Mesendoderm (in vitro differentiated cells): ENCODE measurements around the gene RERE.

Experiments
- DNase-seq: peaks from one replicate; pipeline ENCODE4 v3.0.0; 2013
- H2AK5ac ChIP-seq: 2 replicates; pipeline ENCODE4 v1.6.1; 2013; ENCODE audit warnings: low read length, inconsistent platforms
- H2BK120ac ChIP-seq: 2 replicates; pipeline ENCODE4 v1.6.1; 2013; ENCODE audit warnings: low read depth, mild to moderate bottlenecking, low read length, moderate library complexity, mixed read lengths
- H2BK15ac ChIP-seq: replicated peaks from 2 replicates; pipeline ENCODE4 v1.6.1; 2013; ENCODE audit warnings: low read depth, mild to moderate bottlenecking, moderate library complexity
- H2BK5ac ChIP-seq: 2 replicates; pipeline ENCODE4 v1.6.1; 2013; ENCODE audit warnings: low read length, inconsistent platforms
- H3K18ac ChIP-seq: 2 replicates; pipeline ENCODE4 v1.6.1; 2013; ENCODE audit warnings: mild to moderate bottlenecking, low read length, mixed read lengths
- H3K23ac ChIP-seq: one replicate; pipeline ENCODE4 v1.6.1; 2013; ENCODE audit warnings: low read length
- H3K27ac ChIP-seq: 2 replicates; pipeline ENCODE4 v1.5.1; 2013; ENCODE audit warnings: low read depth, mild to moderate bottlenecking, inconsistent platforms, low read length, moderate library complexity
- H3K27me3 ChIP-seq: 2 replicates; pipeline ENCODE4 v1.6.1; 2013; ENCODE audit warnings: low read length, control low read depth, mild to moderate bottlenecking, inconsistent platforms; ENCODE audit not compliant: insufficient read depth, poor library complexity
- H3K36me3 ChIP-seq: 2 replicates; pipeline ENCODE4 v1.6.1; 2013; ENCODE audit warnings: low read length, inconsistent platforms; ENCODE audit not compliant: control insufficient read depth, insufficient read depth
- H3K4ac ChIP-seq: one replicate; pipeline ENCODE4 v1.6.1; 2013; ENCODE audit warnings: low read depth, mild to moderate bottlenecking, low read length, moderate library complexity
- H3K4me1 ChIP-seq: 2 replicates; pipeline ENCODE4 v1.6.1; 2013; ENCODE audit warnings: low read depth, low read length, inconsistent platforms; ENCODE audit not compliant: control insufficient read depth
- H3K4me2 ChIP-seq: 2 replicates; pipeline ENCODE4 v1.6.1; 2013; ENCODE audit warnings: low read length
- H3K4me3 ChIP-seq: 2 replicates; pipeline ENCODE4 v1.5.1; 2013; ENCODE audit warnings: mild to moderate bottlenecking, low read length
- H3K56ac ChIP-seq: one replicate; pipeline ENCODE4 v1.6.1; 2013; ENCODE audit warnings: low read length
- H3K79me1 ChIP-seq: 2 replicates; pipeline ENCODE4 v1.6.1; 2013; ENCODE audit warnings: low read length, inconsistent platforms
- H3K79me2 ChIP-seq: 2 replicates; pipeline ENCODE4 v1.6.1; 2013; ENCODE audit warnings: mild to moderate bottlenecking, low read length; ENCODE audit not compliant: control insufficient read depth, insufficient read depth
- H3K9ac ChIP-seq: 2 replicates; pipeline ENCODE4 v1.6.1; 2013; ENCODE audit warnings: low read length, inconsistent platforms
- H4K5ac ChIP-seq: one replicate; pipeline ENCODE4 v1.6.1; 2013; ENCODE audit warnings: low read length
- H4K8ac ChIP-seq: one replicate; pipeline ENCODE4 v1.6.1; 2013; ENCODE audit warnings: low read depth, mild to moderate bottlenecking, control low read depth, low read length, moderate library complexity
- WGBS: extraction: QIAGEN DNeasy Blood & Tissue Kit; methylation state at CpG from one replicate; pipeline ENCODE4 v1.1.7; 2013; ENCODE audit warnings: low lambda C conversion rate, missing lambda C conversion rate; ENCODE audit not compliant: insufficient coverage; ENCODE audit errors: extremely low coverage; 5-methylcytosine and 5-hydroxymethylcytosine counted together

Gene RERE

DNA sequence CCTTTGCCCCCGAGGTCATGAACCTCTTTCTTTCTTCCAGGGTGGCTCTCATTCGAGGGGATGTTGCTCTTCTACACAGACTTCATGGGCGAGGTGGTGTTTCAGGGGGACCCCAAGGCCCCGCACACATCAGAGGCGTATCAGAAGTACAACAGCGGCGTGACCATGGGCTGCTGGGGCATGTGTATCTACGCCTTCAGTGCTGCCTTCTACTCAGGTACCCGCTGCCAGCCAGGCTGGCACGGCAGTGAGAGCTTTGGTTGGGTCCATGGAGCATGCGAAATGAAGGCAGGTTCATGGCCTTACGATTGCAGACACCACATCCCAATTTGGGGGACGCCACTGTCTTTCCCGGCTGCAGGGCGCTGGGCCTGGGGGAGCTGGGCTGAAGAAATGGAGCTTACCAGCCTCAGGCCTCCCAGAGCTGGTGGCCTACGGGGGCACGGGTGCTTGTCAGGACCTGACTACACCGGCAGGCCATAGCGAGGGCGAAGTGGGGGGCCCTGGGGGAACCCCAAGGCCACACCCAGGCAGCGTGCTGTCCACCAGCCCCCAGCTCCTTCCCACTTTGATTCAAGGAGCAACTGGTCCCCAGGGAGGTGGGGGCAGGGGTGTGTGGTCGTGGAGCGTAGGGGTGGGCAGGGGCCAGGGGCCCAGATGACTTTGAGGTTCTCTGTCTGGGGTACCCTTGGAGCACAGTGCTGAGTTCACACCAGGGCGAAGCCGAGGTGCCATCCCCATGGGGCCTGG, 479.5 kb downstream of the RERE start:
- Histone ChIP-seq H3K27me3 (no peaks in the 10 kb centered on the region), H3K79me2 (no peaks in the 10 kb centered on the region), H3K23ac (no peak overlapping the region), H3K4me2 (no peak overlapping the region), H3K79me1 (no peaks in the 10 kb centered on the region), H3K36me3 (no peaks in the 10 kb centered on the region), H4K5ac (no peak overlapping the region), H2BK120ac (no peak overlapping the region), H3K4ac (no peak overlapping the region), H2BK5ac (no peak overlapping the region), H3K4me1 (no peaks in the 10 kb centered on the region), H2AK5ac (no peak overlapping the region), H3K27ac (no peak overlapping the region), H3K9ac (no peak overlapping the region), H2BK15ac (no peak overlapping the region), H3K4me3 (no peak overlapping the region), H4K8ac (no peak overlapping the region), H3K18ac (no peak overlapping the region), H3K56ac (no peak overlapping the region)
- DNase-seq: no peak
- WGBS: no CpG with 5 or more reads among the region's 25 CpGs

DNA sequence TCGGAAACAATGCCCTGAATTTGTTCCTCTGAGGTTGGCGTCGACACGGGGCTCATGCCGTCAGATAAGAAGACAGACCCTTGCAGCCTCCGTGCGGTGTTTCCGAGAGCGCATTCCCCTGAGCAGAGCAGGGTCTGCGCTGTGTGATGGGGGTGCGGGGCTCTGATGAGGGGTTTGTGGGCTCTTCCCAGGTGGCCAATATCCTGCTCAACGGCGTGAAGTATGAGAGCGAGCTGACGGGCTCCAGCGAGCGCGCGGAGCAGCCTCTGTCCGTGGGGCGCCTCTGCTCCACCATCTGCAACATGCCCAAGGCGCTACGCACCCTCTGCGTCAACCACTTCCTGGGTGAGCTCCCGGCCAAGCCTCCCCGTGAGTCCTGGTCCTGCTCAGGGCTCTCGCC, 482.2 kb downstream of the RERE start:
- Histone ChIP-seq H3K36me3 (no peaks in the 10 kb centered on the region), H2BK15ac (no peak overlapping the region), H3K56ac (no peak overlapping the region), H2BK120ac (no peak overlapping the region), H3K4me2 (no peak overlapping the region), H3K4ac (no peak overlapping the region), H3K27me3 (no peaks in the 10 kb centered on the region), H3K79me2 (no peaks in the 10 kb centered on the region), H3K79me1 (no peaks in the 10 kb centered on the region), H3K9ac (no peak overlapping the region), H4K5ac (no peak overlapping the region), H2BK5ac (no peak overlapping the region), H3K18ac (no peak overlapping the region), H2AK5ac (no peak overlapping the region), H3K4me3 (no peak overlapping the region), H4K8ac (no peak overlapping the region), H3K4me1 (no peaks in the 10 kb centered on the region), H3K23ac (no peak overlapping the region), H3K27ac (no peak overlapping the region)
- DNase-seq: no peak
- no CpG with 5 or more reads among the region's 27 CpGs for WGBS

DNA sequence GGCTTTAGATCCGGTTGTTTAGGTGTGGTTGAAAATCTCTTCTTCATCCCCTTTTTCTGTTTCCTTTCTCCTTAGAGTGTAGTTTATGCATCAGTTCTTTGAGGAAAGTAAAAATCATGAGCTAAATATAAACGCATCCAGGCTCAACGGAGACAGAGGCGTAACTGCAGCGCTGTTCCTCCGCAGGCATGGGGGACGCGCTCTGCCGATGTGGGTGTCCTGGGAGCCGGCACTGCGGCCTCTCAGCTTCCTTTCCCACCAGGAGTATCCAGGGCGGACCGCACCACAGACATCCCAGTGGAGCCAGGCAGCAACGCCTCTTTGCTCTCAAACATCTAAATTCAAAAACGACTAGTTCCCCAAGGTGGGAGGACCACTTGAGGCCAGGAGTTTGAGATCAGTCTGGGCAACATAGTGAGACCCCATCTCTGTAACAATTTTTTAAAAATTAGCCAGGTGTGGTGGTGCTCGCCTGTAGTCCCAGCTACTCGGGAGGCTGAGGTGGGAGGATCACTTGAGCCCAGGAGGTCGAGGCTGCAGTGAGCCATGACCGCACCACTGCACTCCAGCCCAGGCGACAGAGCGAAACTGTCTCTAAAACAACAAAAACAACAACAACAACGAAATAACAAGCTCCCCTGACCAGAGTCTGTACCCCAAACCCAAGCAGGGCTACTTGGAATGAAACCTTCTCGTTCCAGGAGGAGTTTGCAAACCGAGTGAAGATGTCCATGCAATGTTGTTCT, 483.2 kb downstream of the RERE start:
- H3K4me2 ChIP-seq: no peak overlapping the region
- H3K36me3 ChIP-seq: no peaks in the 10 kb centered on the region
- no CpG with 5 or more reads among the region's 24 CpGs for whole genome bisulfite sequencing
- H3K4ac ChIP-seq: no peak overlapping the region
- no peak overlapping the region for H2AK5ac ChIP-seq
- no peak for DNase-seq
- no peak overlapping the region for H4K5ac ChIP-seq
- no peak overlapping the region for H2BK5ac ChIP-seq
- H3K56ac ChIP-seq: no peak overlapping the region
- no peak overlapping the region for H4K8ac ChIP-seq
- no peaks in the 10 kb centered on the region for H3K4me1 ChIP-seq
- no peak overlapping the region for H3K18ac ChIP-seq
- no peak overlapping the region for H3K23ac ChIP-seq
- H2BK15ac ChIP-seq: no peak overlapping the region
- H2BK120ac ChIP-seq: no peak overlapping the region
- no peaks in the 10 kb centered on the region for H3K79me2 ChIP-seq
- no peaks in the 10 kb centered on the region for H3K79me1 ChIP-seq
- no peak overlapping the region for H3K9ac ChIP-seq
- H3K4me3 ChIP-seq: no peak overlapping the region
- H3K27ac ChIP-seq: no peak overlapping the region
- no peaks in the 10 kb centered on the region for H3K27me3 ChIP-seq

GRCh38 chr1:8333246-8333987, 484.0 kb downstream of the RERE start:
- Histone ChIP-seq H3K56ac (no peak overlapping the region), H3K4ac (no peak overlapping the region), H3K27me3 (no peaks in the 10 kb centered on the region), H4K8ac (no peak overlapping the region), H2BK120ac (no peak overlapping the region), H2BK5ac (no peak overlapping the region), H3K18ac (no peak overlapping the region), H3K79me2 (no peaks in the 10 kb centered on the region), H3K9ac (no peak overlapping the region), H3K36me3 (no peaks in the 10 kb centered on the region), H3K23ac (no peak overlapping the region), H3K27ac (no peak overlapping the region), H4K5ac (no peak overlapping the region), H3K4me3 (no peak overlapping the region), H3K4me1 (no peaks in the 10 kb centered on the region), H2AK5ac (no peak overlapping the region), H2BK15ac (no peak overlapping the region), H3K4me2 (no peak overlapping the region), H3K79me1 (no peaks in the 10 kb centered on the region)
- DNase-seq: no peak
- no CpG with 5 or more reads among the region's 16 CpGs for WGBS

GRCh38 chr1:8332806-8333205, 484.6 kb downstream of the RERE start:
- H3K36me3 ChIP-seq: no peaks in the 10 kb centered on the region
- H3K9ac ChIP-seq: no peak overlapping the region
- H3K4me1 ChIP-seq: no peaks in the 10 kb centered on the region
- no peak overlapping the region for H3K23ac ChIP-seq
- H2BK5ac ChIP-seq: no peak overlapping the region
- no peak for DNase-seq
- H2AK5ac ChIP-seq: no peak overlapping the region
- H3K4me3 ChIP-seq: no peak overlapping the region
- no peak overlapping the region for H3K4ac ChIP-seq
- no peak overlapping the region for H3K4me2 ChIP-seq
- no peak overlapping the region for H3K27ac ChIP-seq
- no peak overlapping the region for H3K18ac ChIP-seq
- no peak overlapping the region for H2BK120ac ChIP-seq
- no peak overlapping the region for H2BK15ac ChIP-seq
- H4K8ac ChIP-seq: no peak overlapping the region
- WGBS: no CpG with 5 or more reads among the region's 16 CpGs
- H3K79me2 ChIP-seq: no peaks in the 10 kb centered on the region
- no peaks in the 10 kb centered on the region for H3K79me1 ChIP-seq
- no peak overlapping the region for H4K5ac ChIP-seq
- H3K27me3 ChIP-seq: no peaks in the 10 kb centered on the region
- no peak overlapping the region for H3K56ac ChIP-seq
